Activated T-cell treated with anti-CD3 and anti-CD28 coated beads for 24 hours (primary cell): ENCODE data around the gene C11orf52.
"Not testable (repeated sequence)": the region's sequence is repeated elsewhere in the genome, so short reads cannot be mapped to it uniquely, and the experiment has no call there.

ENCODE experiments used
- DNase-seq: peaks from one replicate; pipeline ENCODE4 v3.0.0-alpha.2; 2020; ENCODE audit warnings: low read depth

The C11orf52 gene

GRCh38 chr11:111913031-111913861 is 5.5 kb upstream of the C11orf52 start:
- no peak for DNase-seq

DNA sequence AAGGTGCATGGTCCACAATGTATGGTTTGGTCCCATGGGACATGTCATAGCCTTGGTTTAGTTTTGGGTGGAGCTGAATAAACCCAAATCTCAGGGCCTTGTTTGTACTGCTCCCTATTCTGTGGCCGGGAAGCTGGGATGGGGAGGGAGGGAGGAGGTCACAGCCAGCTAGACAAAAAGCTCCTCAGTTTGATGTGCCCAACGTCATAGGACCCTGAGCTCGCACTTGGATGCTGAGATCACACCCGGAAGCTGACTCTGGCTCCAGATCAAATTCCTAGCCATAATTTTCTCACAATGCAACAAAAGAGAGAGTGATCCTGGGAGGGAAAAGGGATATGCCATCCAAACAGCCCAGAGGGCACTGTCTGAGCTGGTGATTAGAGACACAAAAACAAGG is 4.7 kb upstream of the C11orf52 start:
- no peak for DNase-seq

GRCh38 chr11:111916768-111917167 is 1.9 kb upstream of the C11orf52 start:
- no peak for DNase-seq

- no peak for DNase-seq
These were observed 1.4 kb upstream of the C11orf52 start for GRCh38 chr11:111917312-111917711.

- DNase-seq: no peak
These were observed 925 bp upstream of the C11orf52 start for GRCh38 chr11:111917788-111918187.

GRCh38 chr11:111920908-111921307 is 2.2 kb downstream of the C11orf52 start:
- DNase-seq: no peak

- no peak for DNase-seq
These were observed 3.0 kb downstream of the C11orf52 start for GRCh38 chr11:111921541-111922230.

GRCh38 chr11:111922803-111923202 is 4.1 kb downstream of the C11orf52 start:
- no peak for DNase-seq

DNA sequence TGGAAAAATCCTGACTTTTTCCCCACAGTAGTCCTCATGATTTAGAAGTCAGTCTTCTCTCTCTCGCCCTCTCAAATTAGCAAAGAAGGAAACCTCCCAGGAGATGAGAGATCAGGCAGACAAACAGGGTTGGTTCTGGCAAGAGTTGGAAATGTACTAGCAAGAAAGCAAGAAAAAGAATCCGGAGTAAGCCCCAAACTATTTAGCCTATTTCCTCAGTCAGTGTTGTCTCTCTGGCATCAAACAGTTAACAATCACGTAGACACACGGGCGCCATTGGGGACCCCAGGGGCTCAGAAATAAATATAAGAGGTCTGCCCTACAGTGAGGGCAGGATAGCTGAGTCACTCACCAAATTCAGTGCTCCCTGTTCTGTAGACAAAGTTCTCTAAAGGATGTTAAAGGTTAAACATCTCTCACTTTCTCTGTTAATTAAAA is 4.7 kb downstream of the C11orf52 start:
- DNase-seq: no peak

DNA sequence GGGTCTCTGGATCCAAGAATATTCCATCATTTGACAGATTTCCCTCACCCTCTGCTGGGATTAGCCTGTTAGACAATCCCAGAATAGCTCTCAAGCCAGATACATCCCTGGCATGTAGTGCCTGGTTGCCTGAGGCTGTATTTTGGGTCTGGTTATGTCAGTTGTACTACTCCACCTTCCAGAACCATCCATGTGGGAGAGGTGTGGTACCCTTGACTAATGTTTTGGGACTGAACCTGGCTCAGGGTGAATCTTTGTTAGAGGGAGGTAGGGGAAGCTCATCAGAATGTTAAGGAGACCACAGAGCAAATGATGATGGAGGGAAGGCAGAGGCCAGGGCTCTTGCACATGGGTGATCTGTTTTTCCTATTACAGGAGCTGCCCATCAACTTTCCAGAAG is 5.2 kb downstream of the C11orf52 start:
- no peak for DNase-seq

- no peak for DNase-seq
These were observed 7.2 kb downstream of the C11orf52 start for GRCh38 chr11:111925953-111926352.

GRCh38 chr11:111926505-111927391 is 8.0 kb downstream of the C11orf52 start:
- DNase-seq: peak; percentile 94

DNA sequence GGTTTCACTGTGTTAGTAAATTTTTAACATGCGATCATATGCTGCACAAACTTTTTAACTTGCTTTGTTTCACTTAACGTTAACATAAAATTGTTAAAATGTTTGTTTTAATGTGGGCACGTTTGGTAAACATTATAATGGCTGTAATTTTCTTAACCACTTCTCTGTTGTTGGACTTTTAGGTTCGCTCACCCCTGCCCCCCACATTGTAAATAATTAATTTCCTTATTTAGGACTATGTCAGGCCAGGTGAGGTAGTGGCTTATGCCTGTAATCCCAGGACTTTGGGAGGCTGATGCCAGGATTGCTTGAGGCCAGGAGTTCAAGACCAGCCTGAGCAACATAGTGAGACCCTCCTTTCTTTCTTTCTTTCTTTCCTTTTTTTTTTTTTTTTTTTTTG is 11.8 kb downstream of the C11orf52 start:
- DNase-seq: no peak

DNA sequence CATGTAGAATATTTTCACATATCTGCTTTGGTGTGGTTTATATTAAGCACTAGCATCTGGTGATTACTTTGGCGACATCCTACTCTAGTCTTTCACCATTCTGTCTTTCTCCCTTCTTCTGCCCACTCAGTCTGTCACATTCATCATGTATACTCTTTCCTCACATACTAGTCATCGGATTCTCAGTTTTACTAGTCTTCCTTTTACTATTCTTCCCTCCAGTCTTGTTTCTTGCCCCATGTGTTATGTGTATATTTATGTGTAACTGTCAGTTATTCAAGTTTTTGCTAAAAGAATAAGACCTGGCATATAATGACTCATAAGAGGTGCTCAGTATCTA is 13.9 kb downstream of the C11orf52 start:
- no peak for DNase-seq

- not testable (repeated sequence) for DNase-seq
These were observed 14.5 kb downstream of the C11orf52 start for GRCh38 chr11:111933176-111933575.

GRCh38 chr11:111933872-111934271 is 15.2 kb downstream of the C11orf52 start:
- DNase-seq: no peak

GRCh38 chr11:111934306-111934705 is 15.6 kb downstream of the C11orf52 start:
- DNase-seq: no peak

GRCh38 chr11:111935317-111936039 is 16.8 kb downstream of the C11orf52 start:
- DNase-seq: no peak

GRCh38 chr11:111936040-111936540 is 17.4 kb downstream of the C11orf52 start:
- DNase-seq: no peak

- no peak for DNase-seq
These were observed 18.7 kb downstream of the C11orf52 start for GRCh38 chr11:111937461-111937769.

- no peak for DNase-seq
These were observed 19.1 kb downstream of the C11orf52 start for GRCh38 chr11:111937844-111938243.

GRCh38 chr11:111938687-111939160 is 20.0 kb downstream of the C11orf52 start:
- DNase-seq: peak; percentile 29
